DMS79 (cell line): ENCODE measurements around the gene MAP3K20.
"Not testable (repeated sequence)": the region's sequence is repeated elsewhere in the genome, so short reads cannot be mapped to it uniquely, and the experiment has no call there.

Experiments used
- DNase-seq: peaks from one replicate; lab custom pipeline; 2025; lab: John Stamatoyannopoulos, UW

MAP3K20 gene

DNA sequence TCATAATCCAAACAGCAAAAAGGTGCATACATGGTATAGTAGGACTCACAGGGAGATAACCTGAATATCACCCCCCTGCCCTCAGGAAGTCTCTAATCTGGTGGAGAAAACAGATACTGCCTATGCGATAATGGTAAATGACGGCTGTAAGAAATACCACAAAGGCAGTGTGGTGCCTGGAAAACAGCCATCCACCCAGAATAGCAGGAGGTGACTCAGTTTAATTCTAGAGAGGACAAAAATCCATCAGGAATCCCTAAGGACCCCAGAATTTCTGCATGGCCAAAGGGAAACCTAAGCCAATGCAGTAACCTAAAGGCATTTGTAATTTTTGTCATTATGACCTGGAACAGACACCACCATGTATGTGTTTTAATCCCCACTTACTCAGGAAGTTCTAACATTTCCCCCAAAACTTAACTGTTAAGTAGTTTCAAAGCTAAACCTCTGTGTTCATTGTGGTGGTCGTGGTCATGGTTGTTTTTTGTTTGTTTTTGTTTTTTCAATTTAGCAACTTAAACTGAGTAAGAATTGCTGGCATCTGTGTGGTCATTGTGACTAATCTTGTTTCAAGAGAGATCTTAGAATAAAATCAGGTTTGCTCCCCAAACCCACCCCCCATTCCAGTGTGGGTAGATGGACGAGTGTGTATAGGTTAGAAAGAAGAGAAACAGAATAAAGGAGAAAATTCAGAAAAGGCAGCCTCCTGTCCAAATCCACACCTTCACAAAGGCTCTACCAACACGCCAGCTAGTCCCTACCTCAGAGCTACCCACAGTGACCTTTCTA, 157.5 kb downstream of the MAP3K20 start:
- no peak for DNase-seq

DNA sequence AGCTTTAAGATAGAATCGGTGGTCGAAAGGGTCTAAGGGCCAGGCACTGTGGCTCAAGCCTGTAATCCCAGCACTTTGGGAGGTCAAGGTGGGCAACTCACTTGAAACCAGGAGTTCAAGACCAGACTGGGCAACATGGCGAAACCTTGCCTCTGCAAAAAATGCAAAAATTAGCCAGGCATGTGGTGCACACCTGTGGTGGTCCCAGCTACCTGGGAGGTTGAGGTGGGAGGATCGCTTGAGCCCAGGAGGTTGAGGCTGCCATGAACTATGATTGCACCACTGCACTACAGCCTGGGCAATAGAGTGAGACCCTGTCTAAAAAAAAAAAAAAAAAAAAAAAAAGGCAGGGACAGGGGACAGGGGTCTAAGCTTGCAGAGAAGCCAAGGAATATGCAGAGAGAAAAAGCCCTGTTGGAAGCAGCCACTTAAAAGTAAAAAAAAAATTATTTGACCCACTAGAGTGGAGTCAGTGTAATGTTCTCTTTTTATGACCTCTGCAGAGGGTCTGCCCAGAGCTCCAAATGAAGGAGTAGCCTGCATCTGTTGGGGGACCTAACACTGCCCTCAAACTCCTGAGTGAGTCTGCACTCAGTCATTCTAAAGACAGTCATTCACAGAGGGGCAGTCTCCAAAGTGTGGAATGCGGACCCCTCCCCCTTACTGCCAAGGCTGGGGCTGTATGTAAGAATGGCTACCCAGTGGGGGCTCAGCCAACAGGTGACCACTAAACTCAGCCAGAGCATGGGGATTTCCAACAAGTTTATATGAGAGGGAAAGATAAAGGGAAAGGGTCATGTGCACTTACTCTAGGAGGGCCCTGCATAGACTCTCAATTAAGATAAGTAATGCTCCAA, 160.5 kb downstream of the MAP3K20 start:
- no peak for DNase-seq

DNA sequence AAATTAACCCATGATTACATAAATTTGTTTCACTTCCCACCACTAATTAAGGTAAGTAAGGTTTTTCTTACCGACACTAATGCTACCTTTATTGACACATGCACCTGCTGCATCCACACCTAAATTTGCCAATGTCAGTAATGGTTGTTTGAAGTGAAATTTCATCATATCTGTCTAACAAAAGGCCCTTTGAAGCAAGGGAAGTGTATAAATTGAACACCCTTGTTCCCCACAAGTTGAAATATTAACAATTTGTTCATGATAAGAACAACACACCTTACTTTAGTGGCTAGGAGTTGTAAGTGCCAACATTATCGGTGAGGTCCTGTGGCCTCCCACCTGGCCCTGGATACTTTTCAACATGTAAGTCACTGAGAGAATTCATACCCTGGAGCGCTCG, 162.7 kb downstream of the MAP3K20 start:
- no peak for DNase-seq

- DNase-seq, result no peak
These were observed 163.2 kb downstream of the MAP3K20 start for GRCh38 chr2:173238831-173239230.

GRCh38 chr2:173239644-173240043, 164.0 kb downstream of the MAP3K20 start:
- DNase-seq, result no peak

DNA sequence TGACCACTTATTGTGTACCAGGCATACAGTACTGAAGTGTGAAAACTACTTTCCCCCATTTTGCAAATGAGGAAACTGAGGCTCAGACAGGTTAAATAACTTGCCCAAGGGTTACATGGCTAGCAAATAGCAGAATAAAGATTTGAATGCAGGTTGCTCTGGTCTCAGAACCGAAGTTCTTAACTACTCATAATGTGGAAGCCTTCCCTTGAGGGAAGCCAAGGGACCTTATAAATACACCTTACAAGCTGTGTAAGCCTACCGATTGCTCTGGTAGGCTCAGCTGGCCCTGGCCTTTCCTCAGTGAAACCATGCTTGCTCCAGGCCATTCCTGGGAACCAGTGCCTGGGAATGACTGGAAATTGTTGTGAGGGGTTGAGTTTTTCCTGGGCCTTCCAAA, 164.4 kb downstream of the MAP3K20 start:
- no peak for DNase-seq

DNA sequence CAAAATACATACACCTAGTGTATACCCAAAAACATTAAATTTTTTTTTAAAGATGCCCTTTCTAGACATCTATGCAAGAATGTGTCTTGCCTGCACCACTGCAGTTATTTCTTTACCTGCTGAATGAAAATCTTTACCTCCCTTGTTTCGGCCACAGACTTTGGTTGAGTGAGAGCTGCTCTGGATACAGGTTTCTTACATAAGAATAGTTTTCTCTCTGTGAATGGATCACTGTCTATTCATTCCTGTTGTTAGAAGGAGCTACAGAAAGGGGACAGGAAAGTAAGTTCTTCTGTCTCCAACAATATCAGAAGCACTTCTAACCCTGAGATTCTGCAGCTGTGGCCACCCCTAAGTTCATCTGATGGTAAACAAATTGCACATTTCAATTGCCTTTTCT, 166.0 kb downstream of the MAP3K20 start:
- no peak for DNase-seq

DNA sequence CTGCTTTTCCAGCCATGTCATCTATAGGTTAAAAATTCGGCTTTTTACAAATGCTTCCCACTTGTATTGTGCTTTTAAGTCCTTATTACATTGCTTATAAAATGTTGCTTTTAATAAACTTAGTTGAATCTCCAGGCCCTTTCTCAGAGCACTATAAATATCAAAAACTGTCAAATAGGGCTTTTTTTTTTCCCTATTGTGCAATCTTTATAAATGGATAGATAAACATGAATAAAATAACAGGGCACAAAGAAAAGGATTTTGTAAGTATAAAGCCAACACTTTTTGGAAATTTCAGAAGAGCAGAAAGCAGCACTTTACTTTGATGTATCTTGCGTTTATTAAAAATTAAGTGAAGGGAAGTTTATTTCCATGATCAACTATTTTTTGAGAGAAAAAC, 171.5 kb downstream of the MAP3K20 start:
- DNase-seq, result no peak

DNA sequence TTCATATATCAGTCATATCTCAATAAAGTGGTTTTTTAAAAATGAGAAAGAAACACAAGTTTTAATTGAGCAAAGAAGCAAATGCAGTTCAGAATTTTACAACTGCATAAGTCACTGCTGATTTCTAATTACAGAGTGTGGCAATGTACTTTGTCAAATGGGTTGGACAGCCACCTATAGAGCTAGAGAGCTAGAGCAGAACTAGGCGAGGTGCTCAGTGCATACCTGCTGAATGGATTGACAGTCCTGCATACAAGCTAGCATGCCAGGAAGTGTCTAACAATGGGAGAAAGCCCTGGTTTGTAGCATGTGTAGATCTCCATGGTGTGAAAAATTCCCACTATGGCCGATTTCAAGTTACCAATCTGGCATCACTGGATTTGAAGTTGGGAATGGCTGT, 172.7 kb downstream of the MAP3K20 start:
- no peak for DNase-seq

- DNase-seq, result no peak
These were observed 174.3 kb downstream of the MAP3K20 start for GRCh38 chr2:173249661-173250641.

- DNase-seq, result no peak
These were observed 175.6 kb downstream of the MAP3K20 start for GRCh38 chr2:173251225-173251624.

- no peak for DNase-seq
These were observed 176.9 kb downstream of the MAP3K20 start for GRCh38 chr2:173252581-173252980.

- DNase-seq, result no peak
These were observed 179.0 kb downstream of the MAP3K20 start for GRCh38 chr2:173254659-173255058.

GRCh38 chr2:173258701-173259100, 183.1 kb downstream of the MAP3K20 start:
- DNase-seq, result no peak

- DNase-seq, result not testable (repeated sequence)
These were observed 186.7 kb downstream of the MAP3K20 start for GRCh38 chr2:173262356-173262755.

DNA sequence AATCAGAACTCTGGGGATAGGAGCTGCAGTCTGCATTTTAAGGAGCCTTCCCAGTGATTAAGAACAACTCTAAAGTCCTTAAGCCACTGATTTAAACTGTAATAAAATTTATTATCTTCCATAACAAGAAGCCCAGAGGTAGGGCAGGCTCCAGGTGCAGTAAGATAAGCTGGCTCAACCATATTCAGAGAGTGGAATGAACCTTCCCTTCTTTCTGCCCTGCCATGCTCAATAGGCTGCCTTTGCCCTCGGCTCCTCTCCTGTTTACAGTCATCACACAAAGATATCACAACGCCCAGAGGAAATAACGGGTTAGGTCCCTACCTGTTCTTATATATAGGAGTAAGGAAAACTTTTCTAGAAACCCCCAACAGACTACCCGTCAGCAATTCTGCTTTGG, 188.5 kb downstream of the MAP3K20 start:
- no peak for DNase-seq

- DNase-seq, result no peak
These were observed 189.1 kb downstream of the MAP3K20 start for GRCh38 chr2:173264603-173265366.

DNA sequence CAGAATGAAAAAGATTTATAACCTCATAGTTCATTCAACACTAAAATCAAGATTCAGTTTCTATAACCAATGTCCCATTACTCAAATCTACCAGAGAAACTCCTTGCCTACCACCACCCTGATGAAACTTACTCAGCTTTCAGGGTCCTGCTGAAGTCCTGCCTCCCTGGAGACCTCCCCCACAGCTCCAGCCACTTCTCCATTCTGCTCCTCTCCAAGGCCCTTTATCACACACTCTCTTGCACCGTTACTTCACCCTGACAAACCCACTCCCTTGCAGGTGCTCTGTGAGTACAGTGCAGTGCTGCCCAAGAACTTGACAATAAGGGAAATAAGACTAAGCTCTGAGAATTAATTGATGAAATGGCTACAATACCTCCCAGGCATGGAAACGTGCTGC, 195.5 kb downstream of the MAP3K20 start:
- DNase-seq, result no peak

GRCh38 chr2:173271825-173272224, 196.2 kb downstream of the MAP3K20 start:
- DNase-seq, result no peak

DNA sequence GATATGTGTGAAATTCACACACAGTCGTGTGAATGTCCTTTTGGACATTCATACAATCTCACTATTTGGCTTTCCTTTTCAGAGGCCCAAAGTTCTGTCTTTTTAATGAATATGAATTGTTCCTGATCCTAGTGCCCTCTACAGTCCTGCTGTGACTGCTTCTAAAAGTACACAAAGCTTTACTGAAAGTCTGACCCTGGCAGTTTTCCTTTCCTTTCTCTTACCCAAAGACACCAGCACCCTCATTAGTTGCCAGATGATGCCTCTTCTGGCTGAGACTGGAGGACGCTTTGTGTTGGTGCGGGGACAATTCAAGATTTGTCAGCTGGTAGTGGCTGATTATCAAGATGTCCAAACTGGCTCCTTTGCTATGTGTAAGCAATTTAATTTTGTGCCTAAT, 197.2 kb downstream of the MAP3K20 start:
- DNase-seq, result no peak

- no peak for DNase-seq
These were observed 203.3 kb downstream of the MAP3K20 start for GRCh38 chr2:173278794-173279526.
